ENCODE data around the gene SRP68.
"Not testable (repeated sequence)": the region's sequence is repeated elsewhere in the genome, so short reads cannot be mapped to it uniquely, and the experiment has no call there.

The SRP68 gene

DNA sequence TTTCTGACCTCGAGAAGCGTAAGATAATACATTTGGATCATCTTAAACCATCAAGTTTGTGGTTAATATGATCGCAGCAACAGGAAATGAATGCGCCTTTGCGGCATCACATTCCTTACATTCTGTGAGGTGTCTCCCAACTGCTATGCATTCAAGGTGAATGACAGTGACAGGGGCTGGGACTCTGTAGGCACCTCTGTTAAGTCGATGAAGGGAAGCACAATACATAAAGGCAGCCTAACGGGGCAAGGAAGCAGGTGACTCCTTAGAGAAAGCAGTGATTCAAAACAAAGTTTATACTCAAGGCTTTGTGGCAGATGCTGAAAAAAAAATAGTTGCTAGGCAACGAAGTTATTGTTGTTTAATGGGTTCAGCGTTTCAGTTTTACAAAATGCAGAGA, 23.6 kb downstream of the SRP68 start:
- Histone ChIP-seq H3K27me3 (ENCODE audit: insufficient read depth, low read length, poor library complexity, severe bottlenecking) (no peaks in the 10 kb centered on the region), H3K36me3 (ENCODE audit: insufficient read depth, low read length) (peaks cover 73% of the 10 kb centered on the region; the same call in 1 of the 2 replicates), H3F3A (ENCODE audit: low read depth) (no peaks in the 10 kb centered on the region), H4K20me1 (ENCODE audit: insufficient read depth, low read length, poor library complexity, severe bottlenecking) (no peaks in the 10 kb centered on the region), H3K9ac (ENCODE audit: low read depth, low read length, poor library complexity, severe bottlenecking) (no peak overlapping the region), H3K9me3 (ENCODE audit: insufficient read depth, low read depth, low read length) (no peaks in the 10 kb centered on the region), H3K9me2 (replicated peaks; ENCODE audit: low read depth, low read length) (no peaks in the 10 kb centered on the region), H3K4me1 (ENCODE audit: insufficient read depth, low read length, poor library complexity, severe bottlenecking) (no peaks in the 10 kb centered on the region), H3K4me3 (ENCODE audit: low read length, poor library complexity, severe bottlenecking) (no peak overlapping the region), H3K4me2 (ENCODE audit: low read depth, low read length, poor library complexity, severe bottlenecking) (no peak overlapping the region), H2AFZ (ENCODE audit: low read length) (no peak overlapping the region), H3K79me2 (ENCODE audit: insufficient read depth, low read length) (0 out of 2 replicates have a peak, but pooled peaks cover 6% of the 10 kb centered on the region)
- TF ChIP-seq EZH2phosphoT487 (IDR thresholded peaks at IDR 0.05; ENCODE audit: borderline replicate concordance) = no peak
- TF ChIP-seq CTCF (conservative IDR thresholded peaks at IDR 0.05; ENCODE audit: low read length) = no peak

DNA sequence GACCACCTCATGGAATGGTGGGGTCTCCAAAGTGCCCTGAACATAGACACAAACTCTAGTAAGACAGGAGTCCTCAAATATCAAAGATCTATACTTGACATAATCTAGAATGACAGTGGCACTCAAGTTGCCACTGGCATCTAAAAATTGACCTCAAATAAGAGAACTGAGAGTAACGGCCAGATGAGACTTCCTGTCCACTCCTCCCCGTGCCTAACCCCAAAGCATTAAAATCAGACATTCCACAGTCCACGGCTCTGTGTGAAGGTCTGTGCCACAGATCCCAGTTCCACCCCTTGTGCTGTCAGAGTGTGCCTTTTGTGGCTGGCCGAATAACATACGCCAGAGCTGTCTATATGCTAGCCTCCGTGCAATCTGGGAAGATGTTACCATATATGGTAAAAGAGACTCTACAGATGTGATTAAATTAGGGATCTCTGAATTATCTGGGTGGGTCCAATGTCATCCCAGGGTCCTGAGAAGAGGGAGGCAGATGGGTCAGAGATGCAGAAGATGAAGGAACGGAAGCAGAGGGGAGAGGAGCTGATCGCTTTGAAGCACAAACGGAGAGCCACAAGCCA, 24.2 kb downstream of the SRP68 start:
- Histone ChIP-seq H3K4me2 (ENCODE audit: low read depth, low read length, poor library complexity, severe bottlenecking) (no peak overlapping the region), H3K9me3 (ENCODE audit: insufficient read depth, low read depth, low read length) (no peaks in the 10 kb centered on the region), H3K4me3 (ENCODE audit: low read length, poor library complexity, severe bottlenecking) (no peak overlapping the region), H3K79me2 (ENCODE audit: insufficient read depth, low read length) (0 out of 2 replicates have a peak, but pooled peaks cover 6% of the 10 kb centered on the region), H3F3A (ENCODE audit: low read depth) (no peaks in the 10 kb centered on the region), H3K9me2 (replicated peaks; ENCODE audit: low read depth, low read length) (no peaks in the 10 kb centered on the region), H3K4me1 (ENCODE audit: insufficient read depth, low read length, poor library complexity, severe bottlenecking) (no peaks in the 10 kb centered on the region), H3K27me3 (ENCODE audit: insufficient read depth, low read length, poor library complexity, severe bottlenecking) (no peaks in the 10 kb centered on the region), H3K36me3 (ENCODE audit: insufficient read depth, low read length) (peaks cover 79% of the 10 kb centered on the region; the same call in 1 of the 2 replicates), H3K9ac (ENCODE audit: low read depth, low read length, poor library complexity, severe bottlenecking) (no peak overlapping the region), H2AFZ (ENCODE audit: low read length) (no peak overlapping the region), H4K20me1 (ENCODE audit: insufficient read depth, low read length, poor library complexity, severe bottlenecking) (no peaks in the 10 kb centered on the region)
- TF ChIP-seq CTCF (conservative IDR thresholded peaks at IDR 0.05; ENCODE audit: low read length) = no peak
- no peak for TF ChIP-seq EZH2phosphoT487 (IDR thresholded peaks at IDR 0.05; ENCODE audit: borderline replicate concordance)

- no peaks in the 10 kb centered on the region for H4K20me1 ChIP-seq (ENCODE audit: insufficient read depth, low read length, poor library complexity, severe bottlenecking)
- H3F3A ChIP-seq (ENCODE audit: low read depth) = no peaks in the 10 kb centered on the region
- no peak overlapping the region for H2AFZ ChIP-seq (ENCODE audit: low read length)
- H3K79me2 ChIP-seq (ENCODE audit: insufficient read depth, low read length) = 0 out of 2 replicates have a peak, but pooled peaks cover 5% of the 10 kb centered on the region
- H3K4me2 ChIP-seq (ENCODE audit: low read depth, low read length, poor library complexity, severe bottlenecking) = no peak overlapping the region
- no peaks in the 10 kb centered on the region for H3K4me1 ChIP-seq (ENCODE audit: insufficient read depth, low read length, poor library complexity, severe bottlenecking)
- no peak overlapping the region for H3K9ac ChIP-seq (ENCODE audit: low read depth, low read length, poor library complexity, severe bottlenecking)
- no peaks in the 10 kb centered on the region for H3K9me3 ChIP-seq (ENCODE audit: insufficient read depth, low read depth, low read length)
- no peaks in the 10 kb centered on the region for H3K27me3 ChIP-seq (ENCODE audit: insufficient read depth, low read length, poor library complexity, severe bottlenecking)
- H3K9me2 ChIP-seq (replicated peaks; ENCODE audit: low read depth, low read length) = no peaks in the 10 kb centered on the region
- H3K4me3 ChIP-seq (ENCODE audit: low read length, poor library complexity, severe bottlenecking) = no peak overlapping the region
- H3K36me3 ChIP-seq (ENCODE audit: insufficient read depth, low read length) = peaks cover 95% of the 10 kb centered on the region; the same call in 1 of the 2 replicates
- no peak for TF ChIP-seq EZH2phosphoT487 (IDR thresholded peaks at IDR 0.05; ENCODE audit: borderline replicate concordance)
- TF ChIP-seq CTCF (conservative IDR thresholded peaks at IDR 0.05; ENCODE audit: low read length) = no peak
Measured at GRCh38 chr17:76046064-76046463, 26.3 kb downstream of the SRP68 start.

GRCh38 chr17:76044475-76045007, 27.8 kb downstream of the SRP68 start:
- H3K79me2 ChIP-seq (ENCODE audit: insufficient read depth, low read length); H3K4me1 ChIP-seq (ENCODE audit: insufficient read depth, low read length, poor library complexity, severe bottlenecking); H3K9me3 ChIP-seq (ENCODE audit: insufficient read depth, low read depth, low read length); H3K4me2 ChIP-seq (ENCODE audit: low read depth, low read length, poor library complexity, severe bottlenecking); H3K9ac ChIP-seq (ENCODE audit: low read depth, low read length, poor library complexity, severe bottlenecking); H2AFZ ChIP-seq (ENCODE audit: low read length); H3K9me2 ChIP-seq (replicated peaks; ENCODE audit: low read depth, low read length); H3F3A ChIP-seq (ENCODE audit: low read depth); H4K20me1 ChIP-seq (ENCODE audit: insufficient read depth, low read length, poor library complexity, severe bottlenecking); H3K27me3 ChIP-seq (ENCODE audit: insufficient read depth, low read length, poor library complexity, severe bottlenecking); H3K4me3 ChIP-seq (ENCODE audit: low read length, poor library complexity, severe bottlenecking): not testable (repeated sequence)
- H3K36me3 ChIP-seq (ENCODE audit: insufficient read depth, low read length) = peaks cover 94% of the 10 kb centered on the region; the same call in 1 of the 2 replicates

DNA sequence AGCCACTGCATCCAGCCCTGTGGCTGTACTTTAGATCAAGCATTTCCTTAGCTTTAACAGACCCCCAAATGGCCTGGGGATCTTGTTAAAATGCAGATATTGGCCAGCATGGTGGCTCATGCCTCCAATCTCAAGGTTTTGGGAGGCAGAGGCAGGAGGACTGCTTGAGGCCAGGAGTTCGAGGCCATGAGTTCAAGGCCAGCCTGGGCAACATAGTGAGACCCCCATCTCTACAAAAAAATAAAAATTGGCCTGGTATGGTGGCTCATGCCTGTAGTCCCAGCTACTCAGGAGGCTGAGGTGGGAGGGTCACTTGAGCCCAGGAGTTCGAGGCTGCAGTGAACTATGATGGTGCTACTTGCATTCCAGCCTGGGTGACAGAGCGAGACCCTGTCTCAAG, 29.4 kb downstream of the SRP68 start:
- H3K36me3 ChIP-seq (ENCODE audit: insufficient read depth, low read length) = peaks cover 94% of the 10 kb centered on the region; the same call in 1 of the 2 replicates
- H4K20me1 ChIP-seq (ENCODE audit: insufficient read depth, low read length, poor library complexity, severe bottlenecking); H3K9me2 ChIP-seq (replicated peaks; ENCODE audit: low read depth, low read length); H3K4me2 ChIP-seq (ENCODE audit: low read depth, low read length, poor library complexity, severe bottlenecking); H3K4me1 ChIP-seq (ENCODE audit: insufficient read depth, low read length, poor library complexity, severe bottlenecking); H3K79me2 ChIP-seq (ENCODE audit: insufficient read depth, low read length); H3K9ac ChIP-seq (ENCODE audit: low read depth, low read length, poor library complexity, severe bottlenecking); H3K9me3 ChIP-seq (ENCODE audit: insufficient read depth, low read depth, low read length); H3K27me3 ChIP-seq (ENCODE audit: insufficient read depth, low read length, poor library complexity, severe bottlenecking); H3F3A ChIP-seq (ENCODE audit: low read depth); H3K4me3 ChIP-seq (ENCODE audit: low read length, poor library complexity, severe bottlenecking); H2AFZ ChIP-seq (ENCODE audit: low read length): not testable (repeated sequence)
